HG03103 (cell line): ENCODE data around the gene ZNF335.
"Not testable (repeated sequence)": the region's sequence is repeated elsewhere in the genome, so short reads cannot be mapped to it uniquely, and the experiment has no call there.

Source experiments
- ATAC-seq: cut with Tn5 transposase; IDR thresholded peaks from one replicate; pipeline ENCODE4 v1.9.1; 2021; ENCODE audit warnings: low read depth; ENCODE audit not compliant: unreplicated experiment

ZNF335 gene

DNA sequence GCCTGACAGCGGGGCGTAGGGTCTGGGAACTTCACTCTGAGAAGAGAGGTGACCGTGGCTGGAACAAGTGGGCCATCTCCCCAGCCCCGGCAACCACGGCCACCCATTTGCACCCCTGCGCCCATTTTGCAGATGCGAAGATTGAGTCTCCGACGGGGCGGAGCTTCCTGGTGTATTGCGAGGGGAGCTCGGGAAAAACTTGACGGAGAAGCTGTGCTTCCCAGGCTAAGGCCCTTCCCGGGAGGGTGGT, 653 bp downstream of the ZNF335 start:
- ATAC-seq: peak; percentile 7

GRCh38 chr20:45970646-45971424, 1.2 kb downstream of the ZNF335 start:
- no peak for ATAC-seq

GRCh38 chr20:45969712-45970634, 2.0 kb downstream of the ZNF335 start:
- ATAC-seq: no peak

- ATAC-seq: no peak
Measured at GRCh38 chr20:45968801-45969711, 2.9 kb downstream of the ZNF335 start.

DNA sequence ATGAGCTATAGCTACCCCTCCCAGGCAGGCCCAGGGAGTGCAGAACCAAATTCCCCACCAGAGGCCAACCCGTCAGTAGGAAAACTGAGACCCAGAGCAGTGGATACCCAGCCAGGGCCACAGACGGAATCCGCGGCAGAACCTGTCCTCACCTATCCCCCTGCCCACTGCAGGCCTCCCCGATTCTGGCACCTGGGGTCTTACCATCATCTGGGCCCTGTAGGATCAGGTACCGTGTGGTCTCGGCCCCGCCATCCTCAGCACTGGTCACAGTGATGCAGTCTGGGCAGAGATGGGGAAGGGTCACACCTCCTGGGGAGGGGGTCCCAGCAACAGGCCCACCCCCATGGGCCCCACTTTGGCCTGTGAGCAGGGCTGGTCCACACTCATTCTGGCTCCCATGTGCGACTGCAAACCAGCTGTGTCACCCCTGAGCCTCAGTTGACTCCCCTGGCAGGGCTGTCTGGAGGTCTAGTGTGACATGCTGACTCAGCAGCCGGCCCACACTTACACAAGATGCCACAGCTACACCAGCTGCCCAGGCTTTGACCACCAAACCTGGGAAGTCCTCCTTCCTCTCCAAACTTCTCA, 3.8 kb downstream of the ZNF335 start:
- no peak for ATAC-seq

DNA sequence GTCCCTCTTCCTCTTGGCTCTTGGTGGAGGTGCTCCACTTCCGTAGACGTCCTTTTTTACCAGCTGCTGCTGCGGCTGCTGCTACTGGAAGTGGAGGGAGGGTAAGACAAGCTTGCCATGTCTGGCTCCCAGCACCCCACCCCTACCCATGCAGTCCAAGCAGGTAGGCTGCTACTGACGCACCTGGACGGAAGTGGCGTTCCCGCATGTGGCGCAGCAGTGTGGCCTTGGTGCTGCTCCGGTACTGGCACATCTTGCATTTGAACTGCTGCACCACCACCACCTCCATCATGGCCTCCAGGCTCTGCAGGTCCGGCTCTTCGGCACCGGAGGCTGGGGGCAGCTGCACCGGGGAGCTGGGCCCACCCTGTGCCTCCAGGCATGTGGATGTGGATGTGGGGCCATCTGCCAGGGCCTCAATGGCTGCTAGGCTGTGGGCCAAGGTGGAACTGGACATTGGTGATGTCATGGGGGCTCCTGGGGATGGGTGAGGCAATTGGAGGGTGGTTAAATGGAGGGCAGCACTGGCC, 4.4 kb downstream of the ZNF335 start:
- no peak for ATAC-seq

DNA sequence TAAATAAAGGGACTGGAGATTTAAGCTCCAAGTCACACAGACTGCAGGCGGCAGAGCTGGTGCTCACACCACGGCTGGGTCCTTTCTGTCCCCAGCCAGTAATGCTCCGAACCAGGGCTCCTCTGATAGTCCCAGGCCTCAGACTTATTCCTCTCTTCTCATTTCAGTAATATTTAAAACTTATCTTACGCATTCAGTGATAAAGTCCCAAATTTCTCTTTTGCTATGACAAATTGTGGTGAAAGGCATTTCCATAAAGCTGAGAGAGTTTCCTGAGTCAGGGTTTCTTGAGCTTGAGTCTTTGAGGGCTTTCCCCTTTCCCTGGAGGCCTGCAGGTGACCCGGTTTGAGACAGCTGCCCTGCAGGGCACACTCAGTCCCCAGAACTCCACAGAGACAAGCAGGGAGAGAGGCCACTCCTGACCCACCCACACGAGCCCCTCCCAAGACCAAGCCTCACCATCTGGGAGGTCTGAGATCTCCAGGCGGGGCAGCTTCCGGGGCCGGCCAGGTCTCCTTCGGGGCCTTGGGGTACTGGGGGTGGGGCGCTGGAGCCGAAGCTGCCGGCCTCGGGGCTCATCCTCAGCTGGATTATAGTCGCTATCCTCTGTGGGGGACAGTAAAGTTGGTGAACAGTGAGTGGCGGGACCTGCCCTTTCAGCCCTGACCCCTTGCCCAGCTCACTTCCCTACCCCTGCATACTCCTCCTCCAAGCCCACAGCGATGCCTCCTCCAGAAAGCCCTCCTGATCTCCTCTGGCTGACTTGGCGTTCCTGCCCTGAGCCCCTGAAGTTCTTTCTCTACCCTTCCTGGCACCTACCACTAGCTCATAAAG, 6.6 kb downstream of the ZNF335 start:
- ATAC-seq: no peak

GRCh38 chr20:45964006-45964400, 8.0 kb downstream of the ZNF335 start:
- ATAC-seq: no peak

DNA sequence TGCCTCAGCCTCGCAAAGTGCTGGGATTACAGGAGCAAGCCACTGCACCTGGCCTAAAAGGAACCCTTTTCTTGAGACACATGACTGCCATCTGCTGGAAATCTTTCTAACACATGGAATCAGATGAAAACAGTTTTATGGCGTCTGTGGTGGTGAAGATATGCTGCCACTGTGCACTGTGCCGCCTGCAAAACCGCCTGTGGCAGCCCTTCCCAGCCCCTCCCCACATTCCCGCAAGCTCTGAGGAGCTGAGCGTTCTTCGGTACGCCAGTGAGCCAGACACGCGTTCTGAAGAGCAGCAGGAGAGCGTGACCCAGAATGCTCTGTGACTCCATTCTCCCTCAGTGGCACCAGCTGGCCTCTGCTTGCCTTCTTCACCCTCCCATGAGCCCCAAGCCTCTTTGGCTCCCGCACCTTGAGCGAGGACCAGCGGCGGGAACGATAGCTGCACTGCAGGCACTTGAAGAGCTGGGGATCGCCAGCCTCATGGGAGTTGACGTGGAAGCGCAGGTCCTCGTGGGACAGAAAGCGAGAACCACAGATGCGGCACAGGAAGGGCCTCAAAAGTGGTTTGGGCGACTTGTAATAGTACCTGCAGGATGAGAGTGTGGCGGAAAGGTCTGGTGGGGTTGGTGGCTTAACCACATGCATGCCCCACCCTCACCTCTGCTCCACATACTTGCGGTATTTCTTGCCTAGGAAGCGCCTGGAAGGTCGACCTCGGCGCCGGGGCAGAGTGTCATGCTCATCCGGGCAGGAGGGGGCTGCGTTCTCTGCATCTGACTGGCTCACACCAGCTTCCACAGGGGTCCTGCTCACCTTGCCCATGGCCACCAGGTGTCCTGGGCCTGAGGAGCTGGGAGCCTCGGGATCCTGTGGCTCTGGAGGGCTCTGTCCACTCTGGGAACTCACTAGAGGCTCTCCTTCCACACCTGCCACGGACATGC, 8.7 kb downstream of the ZNF335 start:
- ATAC-seq: no peak

- ATAC-seq: no peak
Measured at GRCh38 chr20:45962031-45962755, 9.8 kb downstream of the ZNF335 start.

GRCh38 chr20:45959956-45960630, 11.9 kb downstream of the ZNF335 start:
- no peak for ATAC-seq

DNA sequence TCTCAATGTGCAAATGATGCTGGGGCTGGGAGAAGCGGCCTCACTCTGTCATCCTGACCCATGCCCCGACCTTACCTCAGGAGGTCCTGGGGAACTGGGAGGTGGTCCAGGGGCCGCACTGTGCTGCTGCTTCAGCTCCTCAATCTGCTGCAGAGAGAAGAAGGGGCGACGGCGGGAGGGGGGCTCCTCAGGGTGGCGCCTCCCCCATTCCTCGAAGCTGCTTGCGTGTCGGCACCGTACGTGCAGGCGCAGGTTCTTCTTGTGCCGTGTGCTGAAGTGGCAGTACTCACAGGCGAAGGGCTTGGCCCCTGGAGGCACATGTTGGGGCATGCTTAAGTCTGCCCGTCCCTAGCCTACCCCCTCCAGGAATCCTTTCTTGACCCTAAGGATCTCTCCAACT, 12.9 kb downstream of the ZNF335 start:
- ATAC-seq: no peak

DNA sequence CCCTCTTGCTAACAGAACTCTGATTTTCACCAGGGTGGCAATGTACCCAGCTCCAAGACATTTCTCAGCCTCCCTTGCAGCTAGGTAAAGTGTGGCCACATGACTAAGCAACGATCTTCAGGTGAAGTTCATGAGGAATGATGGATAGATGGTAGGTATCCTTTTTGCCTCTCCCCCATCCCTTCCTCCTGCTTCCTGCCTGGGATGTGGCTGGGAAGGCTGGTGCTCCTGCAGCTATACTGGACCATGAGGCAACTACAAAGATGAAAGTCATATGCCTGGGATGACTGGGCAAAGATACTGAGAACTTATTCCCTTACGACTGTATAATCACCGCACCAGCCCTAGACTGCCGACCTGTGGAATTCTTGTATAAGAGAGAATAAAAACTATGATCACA, 13.4 kb downstream of the ZNF335 start:
- no peak for ATAC-seq

DNA sequence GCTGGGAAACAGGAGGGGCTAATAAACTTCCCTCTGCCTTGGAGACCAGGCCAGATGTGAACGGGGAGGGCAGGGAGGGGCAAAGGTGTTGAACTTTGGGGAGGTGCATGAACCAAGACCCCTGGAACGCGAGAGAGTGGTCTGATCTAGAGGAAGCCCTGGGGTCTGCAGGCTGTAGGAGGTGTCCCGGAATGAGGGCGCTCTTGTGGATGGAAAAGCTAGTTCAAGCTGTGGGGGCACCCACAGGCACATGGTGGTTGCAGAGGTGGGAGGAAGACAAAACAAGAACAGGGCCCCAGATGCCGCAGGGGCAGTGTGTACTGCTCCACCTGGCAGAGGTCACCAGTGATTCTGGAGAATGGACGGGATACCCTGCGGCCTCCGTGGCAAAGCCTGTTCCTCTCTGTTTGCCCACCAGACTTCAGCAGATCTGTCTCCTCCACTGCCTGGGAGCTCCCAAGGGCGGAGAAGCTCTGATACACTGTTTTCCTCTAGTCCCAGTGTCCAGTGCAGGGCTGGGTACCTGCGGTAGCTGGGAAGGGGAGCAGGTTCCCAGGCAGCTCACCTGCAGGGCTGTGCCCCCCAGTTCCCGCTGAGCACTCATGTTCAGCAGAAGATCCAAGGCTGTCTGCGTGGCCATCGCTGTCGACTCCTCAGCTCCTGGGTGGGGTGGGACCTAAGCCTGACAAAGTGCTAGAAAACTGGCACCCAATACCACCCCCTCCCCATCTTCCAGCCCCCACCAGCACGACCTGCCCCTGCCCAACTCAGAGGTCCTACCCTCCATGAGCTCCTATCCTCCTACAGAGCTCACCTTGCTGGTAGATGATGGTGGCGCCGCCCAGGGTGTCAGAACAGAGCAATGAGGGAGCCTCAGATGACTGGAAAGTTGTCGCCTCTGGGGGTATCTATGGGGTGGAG, 14.7 kb downstream of the ZNF335 start:
- no peak for ATAC-seq

DNA sequence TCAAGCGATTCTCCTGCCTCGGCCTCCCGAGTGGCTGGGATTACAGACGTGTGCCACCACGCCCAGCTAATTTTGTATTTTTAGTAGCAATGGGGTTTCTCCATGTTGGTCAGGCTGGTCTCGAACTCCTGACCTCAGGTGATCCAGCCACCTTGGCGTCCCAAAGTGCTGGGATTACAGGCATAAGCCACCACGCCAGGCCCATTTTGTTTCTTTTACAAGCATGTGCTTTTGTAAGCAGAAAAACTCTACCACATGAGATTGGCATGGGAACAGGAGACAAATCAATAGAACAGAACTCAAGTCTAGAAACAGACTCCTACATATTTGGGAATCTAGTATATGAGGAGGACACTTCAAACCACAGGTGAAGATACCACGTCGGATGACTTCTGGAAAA, 15.7 kb downstream of the ZNF335 start:
- ATAC-seq: not testable (repeated sequence)

GRCh38 chr20:45953672-45954071, 18.3 kb downstream of the ZNF335 start:
- ATAC-seq: no peak
